Mammary epithelial cell (primary cell): Measurements from ENCODE around the gene IFT57.

ENCODE experiments used
- CTCF ChIP-seq, 2 donors: IDR thresholded peaks in 1 of 2; conservative IDR thresholded peaks in 1 of 2; 2 replicates each; pipeline ENCODE4 v1.5.1; 2011 to 2012; ENCODE audit warnings: inconsistent platforms in 2 of 2, low read length in 2 of 2, mild to moderate bottlenecking in 2 of 2, control low read depth in 1 of 2, low read depth in 1 of 2; ENCODE audit not compliant: insufficient read depth in 1 of 2; ENCODE audit errors: extremely low read depth in 1 of 2
- EZH2 ChIP-seq: IDR thresholded peaks from 2 replicates; pipeline ENCODE4 v1.6.1; 2012; ENCODE audit warnings: low read length, inconsistent platforms, borderline replicate concordance

- TF ChIP-seq CTCF (conservative IDR thresholded peaks at IDR 0.05 in 1 of 2, IDR thresholded peaks at IDR 0.05 in 1 of 2; ENCODE audit: extremely low read depth in 1 of 2, insufficient read depth in 1 of 2, low read depth in 1 of 2, low read length in 2 of 2) (no peak), EZH2 (no peak)
Measured at GRCh38 chr3:108183181-108183580, 39.0 kb downstream of the IFT57 start.
